NT2/D1 (cell line): ENCODE results near the gene KIF20A.

Experiments used
- SUZ12 ChIP-seq: IDR thresholded peaks from 2 replicates; pipeline ENCODE4 v1.6.1; 2011; ENCODE audit not compliant: insufficient read length, insufficient read depth; ENCODE audit errors: extremely low read depth
- YY1 ChIP-seq: IDR thresholded peaks from 2 replicates; pipeline ENCODE4 v1.6.1; 2011; ENCODE audit not compliant: insufficient read length, insufficient read depth
- ZNF274 ChIP-seq: IDR thresholded peaks from 2 replicates; pipeline ENCODE4 v1.6.1; 2011; ENCODE audit warnings: mild to moderate bottlenecking, low read depth, low read length

DNA sequence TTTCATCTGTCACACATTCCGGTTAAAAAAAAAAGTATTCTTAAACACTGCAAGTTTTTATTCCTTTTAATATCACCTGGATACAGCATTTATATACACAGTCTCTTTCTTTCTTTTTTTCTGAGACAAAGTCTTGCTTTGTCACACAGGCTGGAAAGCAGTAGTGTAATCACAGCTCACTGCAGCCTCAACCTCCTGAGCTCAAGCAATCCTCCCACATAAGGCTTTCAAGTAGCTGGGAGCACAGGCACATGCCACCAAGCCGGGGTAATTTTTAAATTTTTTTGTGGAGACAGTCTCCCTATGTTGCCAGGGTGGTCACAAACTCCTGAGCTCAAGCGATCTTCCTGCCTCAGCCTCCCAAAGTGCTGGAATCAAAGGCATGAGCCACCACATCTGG lies 13.9 kb downstream of the KIF20A start:
- TF ChIP-seq SUZ12 (no peak), ZNF274 (no peak), YY1 (no peak)
